ENCODE measurements around the gene ANKRD27. TPM values are rescaled to one million over a fixed set of nuclear protein-coding genes. Genes with fewer than 3 reads are reported as not detected.

ANKRD27 gene
- total RNA-seq, 1 donor from 2014 or later: 15.3 TPM

- peaks cover 10% of the 10 kb centered on the region for H3K27me3 Mint-ChIP-seq (ENCODE audit: unreplicated experiment)
- H3K4me3 Mint-ChIP-seq (ENCODE audit: unreplicated experiment): peak overlapping the region; percentile 57
- DNase-seq: no peak
- H3K27ac Mint-ChIP-seq (ENCODE audit: unreplicated experiment): no peak overlapping the region
- peaks cover 2% of the 10 kb centered on the region for H3K4me1 Mint-ChIP-seq (ENCODE audit: low read depth, unreplicated experiment)
- TF ChIP-seq, protein P1, sequence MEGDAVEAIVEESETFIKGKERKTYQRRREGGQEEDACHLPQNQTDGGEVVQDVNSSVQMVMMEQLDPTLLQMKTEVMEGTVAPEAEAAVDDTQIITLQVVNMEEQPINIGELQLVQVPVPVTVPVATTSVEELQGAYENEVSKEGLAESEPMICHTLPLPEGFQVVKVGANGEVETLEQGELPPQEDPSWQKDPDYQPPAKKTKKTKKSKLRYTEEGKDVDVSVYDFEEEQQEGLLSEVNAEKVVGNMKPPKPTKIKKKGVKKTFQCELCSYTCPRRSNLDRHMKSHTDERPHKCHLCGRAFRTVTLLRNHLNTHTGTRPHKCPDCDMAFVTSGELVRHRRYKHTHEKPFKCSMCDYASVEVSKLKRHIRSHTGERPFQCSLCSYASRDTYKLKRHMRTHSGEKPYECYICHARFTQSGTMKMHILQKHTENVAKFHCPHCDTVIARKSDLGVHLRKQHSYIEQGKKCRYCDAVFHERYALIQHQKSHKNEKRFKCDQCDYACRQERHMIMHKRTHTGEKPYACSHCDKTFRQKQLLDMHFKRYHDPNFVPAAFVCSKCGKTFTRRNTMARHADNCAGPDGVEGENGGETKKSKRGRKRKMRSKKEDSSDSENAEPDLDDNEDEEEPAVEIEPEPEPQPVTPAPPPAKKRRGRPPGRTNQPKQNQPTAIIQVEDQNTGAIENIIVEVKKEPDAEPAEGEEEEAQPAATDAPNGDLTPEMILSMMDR (IDR thresholded peaks at IDR 0.05; ENCODE audit: partially characterized antibody, unreplicated experiment): no peak
- H3K36me3 Mint-ChIP-seq (ENCODE audit: unreplicated experiment): no peaks in the 10 kb centered on the region
- peaks cover 1% of the 10 kb centered on the region for H3K9me3 Mint-ChIP-seq (ENCODE audit: unreplicated experiment)
These were observed 2.1 kb downstream of the ANKRD27 start for GRCh38 chr19:32672841-32673240.

DNA sequence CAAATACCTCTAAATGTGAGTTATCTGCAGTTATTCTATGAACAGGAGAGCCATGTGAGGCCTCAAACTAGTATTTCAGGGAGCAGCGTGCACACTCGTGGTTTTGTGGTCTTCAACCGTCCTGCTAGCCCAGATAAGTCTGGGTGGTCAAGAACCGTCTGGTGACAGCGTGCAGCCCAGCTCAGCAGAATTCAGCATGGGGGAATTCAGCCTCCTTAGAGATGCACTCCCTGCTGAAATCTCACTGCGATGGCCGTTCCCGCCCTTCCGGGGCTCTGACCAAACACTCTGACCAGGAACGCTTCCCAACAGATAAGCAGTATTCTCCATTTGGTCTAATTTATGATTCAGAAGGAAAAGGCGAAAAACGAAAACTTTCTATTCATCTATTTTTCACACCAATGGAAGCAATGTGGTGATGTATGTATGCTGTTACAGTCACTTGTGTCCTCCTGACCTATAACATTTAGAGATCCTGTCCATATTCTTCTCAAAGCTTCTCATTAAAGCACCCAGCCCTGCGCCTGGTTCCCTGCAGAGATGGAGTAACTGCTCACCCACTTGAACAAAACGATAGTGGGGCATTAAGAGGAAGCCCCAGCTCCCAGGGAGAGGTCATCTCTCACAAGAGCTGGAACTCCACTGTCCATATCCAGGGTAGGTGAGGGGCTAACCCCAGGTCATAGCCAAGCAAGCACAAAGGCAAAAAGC, 2.9 kb downstream of the ANKRD27 start:
- Mint-ChIP-seq H3K36me3 (ENCODE audit: unreplicated experiment) (no peaks in the 10 kb centered on the region), H3K27ac (ENCODE audit: unreplicated experiment) (no peak overlapping the region), H3K9me3 (ENCODE audit: unreplicated experiment) (peaks cover 1% of the 10 kb centered on the region), H3K4me3 (ENCODE audit: unreplicated experiment) (no peak overlapping the region), H3K27me3 (ENCODE audit: unreplicated experiment) (peaks cover 6% of the 10 kb centered on the region), H3K4me1 (ENCODE audit: low read depth, unreplicated experiment) (peaks cover 2% of the 10 kb centered on the region)
- TF ChIP-seq, protein P1 (IDR thresholded peaks at IDR 0.05; ENCODE audit: partially characterized antibody, unreplicated experiment): no peak
- no peak for DNase-seq

- no peak overlapping the region for H3K4me3 Mint-ChIP-seq (ENCODE audit: unreplicated experiment)
- no peak overlapping the region for H3K27ac Mint-ChIP-seq (ENCODE audit: unreplicated experiment)
- TF ChIP-seq, protein P1 (IDR thresholded peaks at IDR 0.05; ENCODE audit: partially characterized antibody, unreplicated experiment): no peak
These were observed 5.7 kb downstream of the ANKRD27 start for GRCh38 chr19:32669310-32669709.

GRCh38 chr19:32666084-32666483, 8.9 kb downstream of the ANKRD27 start:
- Mint-ChIP-seq H3K27ac (ENCODE audit: unreplicated experiment) (no peak overlapping the region), H3K4me3 (ENCODE audit: unreplicated experiment) (no peak overlapping the region), H3K9me3 (ENCODE audit: unreplicated experiment) (no peaks in the 10 kb centered on the region), H3K36me3 (ENCODE audit: unreplicated experiment) (no peaks in the 10 kb centered on the region), H3K4me1 (ENCODE audit: low read depth, unreplicated experiment) (no peaks in the 10 kb centered on the region), H3K27me3 (ENCODE audit: unreplicated experiment) (peaks cover 2% of the 10 kb centered on the region)
- TF ChIP-seq, protein P1 (IDR thresholded peaks at IDR 0.05; ENCODE audit: partially characterized antibody, unreplicated experiment): no peak
- no peak for DNase-seq

More at GRCh38 chr19:32669310-32669709, 5.7 kb downstream of the ANKRD27 start:
- Mint-ChIP-seq H3K27me3 (ENCODE audit: unreplicated experiment) (peaks cover 6% of the 10 kb centered on the region), H3K9me3 (ENCODE audit: unreplicated experiment) (peaks cover 1% of the 10 kb centered on the region), H3K36me3 (ENCODE audit: unreplicated experiment) (no peaks in the 10 kb centered on the region), H3K4me1 (ENCODE audit: low read depth, unreplicated experiment) (peaks cover 2% of the 10 kb centered on the region)
- no peak for DNase-seq

DNA sequence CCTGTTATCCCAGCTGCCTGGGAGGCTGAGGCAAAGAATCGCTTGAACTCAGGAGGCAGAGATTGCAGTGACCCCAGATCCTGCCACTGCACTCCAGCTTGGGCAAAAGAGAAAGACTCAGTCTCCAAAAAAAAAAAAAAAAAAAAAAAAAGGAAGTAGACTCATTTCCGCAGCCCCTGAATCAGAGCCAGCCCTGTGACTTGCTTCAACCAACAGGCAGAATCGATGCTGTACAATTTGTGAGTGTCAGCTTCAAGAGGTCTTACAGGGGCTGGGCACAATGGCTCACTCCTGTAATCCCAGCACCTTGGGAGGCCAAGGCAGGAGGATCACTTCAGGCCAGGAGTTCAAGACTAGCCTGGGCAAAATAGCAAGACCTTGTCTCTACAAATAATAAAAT, 12.8 kb downstream of the ANKRD27 start:
- TF ChIP-seq, protein P1 (IDR thresholded peaks at IDR 0.05; ENCODE audit: partially characterized antibody, unreplicated experiment): no peak
- no peak for DNase-seq
- no peaks in the 10 kb centered on the region for H3K27me3 Mint-ChIP-seq (ENCODE audit: unreplicated experiment)
- no peaks in the 10 kb centered on the region for H3K4me1 Mint-ChIP-seq (ENCODE audit: low read depth, unreplicated experiment)
- no peak overlapping the region for H3K27ac Mint-ChIP-seq (ENCODE audit: unreplicated experiment)
- no peak overlapping the region for H3K4me3 Mint-ChIP-seq (ENCODE audit: unreplicated experiment)
- no peaks in the 10 kb centered on the region for H3K36me3 Mint-ChIP-seq (ENCODE audit: unreplicated experiment)
- H3K9me3 Mint-ChIP-seq (ENCODE audit: unreplicated experiment): no peaks in the 10 kb centered on the region

Data from glutamatergic neuron (in vitro differentiated cells).